Measurements from ENCODE around the gene MED25.

DNA sequence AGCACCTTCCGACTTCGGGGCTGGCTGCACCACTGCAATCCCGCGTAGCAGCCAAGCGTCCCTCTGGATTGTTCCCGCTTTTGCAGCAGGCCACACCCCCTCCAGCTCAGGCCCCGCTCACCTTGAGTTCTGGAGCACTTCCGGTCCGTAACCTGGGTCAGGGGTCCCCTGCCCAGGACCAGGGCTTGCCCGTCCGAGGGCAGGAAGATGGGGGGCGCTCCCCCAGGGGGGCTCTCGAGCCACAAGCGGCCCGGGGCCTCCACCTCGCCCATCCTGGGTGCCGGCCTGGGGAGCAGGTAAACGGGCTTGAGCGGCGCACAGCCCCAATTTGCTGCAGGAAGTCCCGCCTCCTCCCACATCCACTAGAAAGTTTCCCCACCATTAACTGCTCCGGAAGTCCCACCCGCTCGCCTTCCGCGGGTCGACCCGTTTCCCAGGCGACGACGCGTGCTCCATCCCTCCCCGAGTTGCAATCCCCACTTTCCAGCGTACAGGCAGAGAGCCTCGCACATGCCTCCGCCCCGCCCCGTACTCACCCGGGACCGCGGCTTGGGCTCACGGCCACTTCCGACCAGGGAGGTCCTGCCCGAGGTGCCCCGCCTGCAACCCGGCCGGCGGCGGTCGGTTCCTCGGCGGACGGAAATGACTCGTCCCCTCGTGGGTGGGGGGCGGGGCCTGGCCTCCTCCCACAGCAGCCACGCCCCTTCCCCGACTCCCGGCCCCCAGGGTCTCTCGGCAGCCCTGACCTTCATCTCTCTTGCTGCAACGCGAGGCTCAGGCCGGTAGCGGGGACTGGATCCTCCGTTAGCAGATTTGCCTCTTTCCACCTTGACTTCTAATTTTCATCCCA, 49.1 kb downstream of the MED25 start, which contains the start of gene PNKP:
- TF ChIP-seq POLR2A (IDR thresholded peaks at IDR 0.05; ENCODE audit: low read depth, low read length) (peak; percentile 81), SPI1 (IDR thresholded peaks at IDR 0.05; ENCODE audit: low read depth, low read length) (0 out of 2 replicates have a peak, but pooled peaks have one; percentile 13), POLR2AphosphoS5 (IDR thresholded peaks at IDR 0.05; ENCODE audit: low read depth, low read length) (peak; percentile 82), PAX5 (IDR thresholded peaks at IDR 0.05; ENCODE audit: insufficient read depth, low read length, severe bottlenecking) (no peak), TAF1 (IDR thresholded peaks at IDR 0.05; ENCODE audit: low read depth, low read length) (no peak), POU2F2 (IDR thresholded peaks at IDR 0.05; ENCODE audit: low read depth, low read length) (no peak; the same call in 1 of the 2 replicates)
